A673 (cell line): ENCODE results near the gene EIF2S1. TPM values are rescaled to one million over a fixed set of nuclear protein-coding genes. Genes with fewer than 3 reads are reported as not detected.

Source experiments
- BruUV-seq: library from RNA; stranded (reverse); fragments of 400-500 nt; replicated peaks from 2 replicates; lab custom pipeline; 2021; lab: Mats Ljungman, UMichigan
- CTCF ChIA-PET: fragments of 300-600 bp; sonication (Branson Sonifier 250); formaldehyde crosslinking; loops from one replicate; lab custom pipeline; 2022; ENCODE audit warnings: antibody characterized with exemption; lab: Charles Lee
- POLR2A ChIA-PET: fragments of 300-600 bp; sonication (Branson Sonifier 250); formaldehyde crosslinking; loops from one replicate; lab custom pipeline; 2022; ENCODE audit warnings: antibody characterized with exemption; ENCODE audit not compliant: low non-redundant PET; lab: Charles Lee
- DNase-seq: peaks from one replicate; pipeline ENCODE4 v3.0.0-alpha.2; 2015; ENCODE audit warnings: low spot score
- H3K27ac ChIP-seq: fragments of 200-600 bp; sonication (generic); 2 replicates; pipeline ENCODE4 v1.5.1; 2016; ENCODE audit warnings: mixed run types, low read depth, mild to moderate bottlenecking, mixed read lengths, antibody characterized with exemption, low read length; ENCODE audit not compliant: poor library complexity, severe bottlenecking
- H3K27me3 ChIP-seq: fragments of 200-600 bp; sonication (generic); replicated peaks from 2 replicates; pipeline ENCODE4 v1.6.1; 2017; ENCODE audit warnings: mixed run types, low read depth, mild to moderate bottlenecking, mixed read lengths, antibody characterized with exemption, low read length; ENCODE audit not compliant: insufficient read depth, poor library complexity
- H3K36me3 ChIP-seq: fragments of 200-600 bp; sonication (generic); 2 replicates; pipeline ENCODE4 v1.6.1; 2016; ENCODE audit warnings: mixed run types, mild to moderate bottlenecking, mixed read lengths, antibody characterized with exemption, low read length; ENCODE audit not compliant: insufficient read depth, poor library complexity, severe bottlenecking
- H3K4me1 ChIP-seq: fragments of 200-600 bp; sonication (generic); 2 replicates; pipeline ENCODE4 v1.6.1; 2017; ENCODE audit warnings: mixed run types, mild to moderate bottlenecking, mixed read lengths, antibody characterized with exemption, low read length; ENCODE audit not compliant: insufficient read depth, poor library complexity, severe bottlenecking
- H3K4me3 ChIP-seq: fragments of 200-600 bp; sonication (generic); 2 replicates; pipeline ENCODE4 v1.5.1; 2016; ENCODE audit warnings: low read depth, mixed run types, mild to moderate bottlenecking, mixed read lengths, low read length; ENCODE audit not compliant: poor library complexity, severe bottlenecking
- H3K9me3 ChIP-seq: fragments of 200-600 bp; sonication (generic); 2 replicates; pipeline ENCODE4 v1.6.1; 2016; ENCODE audit warnings: mixed run types, low read depth, mild to moderate bottlenecking, mixed read lengths, antibody characterized with exemption, low read length; ENCODE audit not compliant: poor library complexity, severe bottlenecking
- CTCF ChIP-seq: fragments of 300-800, 200-600 bp; sonication (generic); conservative IDR thresholded peaks from 2 replicates; pipeline ENCODE4 v1.5.1; 2017; ENCODE audit warnings: low read depth, mild to moderate bottlenecking, antibody characterized with exemption, low read length, moderate library complexity, mixed read lengths
- EZH2 ChIP-seq: fragments of 200-600 bp; sonication (generic); IDR thresholded peaks from 2 replicates; pipeline ENCODE4 v1.6.1; 2017; ENCODE audit warnings: borderline replicate concordance, low read depth, mild to moderate bottlenecking, mixed read lengths, antibody characterized with exemption, low read length; ENCODE audit not compliant: poor library complexity, severe bottlenecking
- intact Hi-C: fragments of 100-400 bp; cut with micrococcal nuclease; formaldehyde crosslinking; loops from one replicate; pipeline ENCODE4 v1.10.0; 2022; ENCODE audit not compliant: unreplicated experiment
- total RNA-seq: library from RNA; stranded (reverse); gene quantifications from 2 replicates; pipeline ENCODE4 v1.2.3, GENCODE V29; 2021

The EIF2S1 gene
- total RNA-seq, 1 experiment from 2014 or later: 302 TPM

DNA sequence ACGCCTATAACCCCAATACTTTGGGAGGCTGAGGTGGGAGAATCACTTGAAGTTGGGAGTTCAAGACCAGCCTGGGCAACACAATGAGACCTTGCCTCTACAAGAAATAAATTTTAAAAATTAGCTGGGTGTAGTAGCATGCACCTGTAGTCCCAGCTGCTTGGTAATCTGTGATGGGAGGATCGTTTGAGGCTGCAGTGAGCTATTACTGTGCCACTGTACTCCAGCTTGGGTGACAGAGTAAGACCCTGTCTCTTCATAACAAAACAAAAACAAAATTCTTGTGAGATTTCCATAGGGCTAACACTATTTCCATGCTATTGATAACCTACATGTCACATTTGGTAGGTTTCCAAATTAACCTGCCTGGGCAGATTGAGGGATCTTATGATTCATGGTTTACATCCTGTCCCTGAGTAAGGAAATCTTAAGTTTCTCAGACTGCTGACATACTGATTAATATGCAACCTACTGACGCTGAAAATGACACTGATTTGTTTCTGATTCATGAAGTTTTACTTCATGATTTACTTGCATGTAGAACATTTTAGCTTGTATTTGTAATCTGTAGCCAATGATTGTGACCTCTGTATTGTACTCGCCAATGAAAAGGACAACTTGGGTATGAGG, 16.4 kb upstream of the EIF2S1 start:
- Histone ChIP-seq H3K27ac (no peak overlapping the region), H3K4me1 (no peaks in the 10 kb centered on the region), H3K27me3 (no peaks in the 10 kb centered on the region), H3K9me3 (no peaks in the 10 kb centered on the region), H3K4me3 (no peak overlapping the region), H3K36me3 (peaks cover 35% of the 10 kb centered on the region)
- BruUV-seq: no TSS peak
- CTCF ChIA-PET: no interaction called here
- DNase-seq: no peak
- POLR2A ChIA-PET: no interaction called here
- intact Hi-C loops: no loop called here
- TF ChIP-seq EZH2 (no peak), CTCF (no peak)

DNA sequence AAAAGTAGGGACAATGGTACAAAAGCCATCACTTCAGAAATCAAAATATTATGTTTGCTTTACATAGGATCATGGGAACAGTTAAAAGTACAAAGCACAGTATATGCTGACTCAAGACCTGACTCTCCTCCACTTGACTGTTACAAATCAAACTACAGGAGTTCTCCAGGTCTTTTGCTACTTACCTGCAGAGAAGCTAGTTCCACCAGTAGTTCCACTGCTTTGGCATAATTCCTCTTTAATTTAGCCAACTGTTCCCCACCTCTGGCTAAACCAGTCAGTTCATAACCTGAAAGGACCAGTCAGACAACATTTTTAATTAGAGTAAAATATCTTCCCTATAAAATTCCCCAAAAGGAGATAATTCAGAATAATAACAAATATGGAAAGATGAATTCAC, 14.5 kb upstream of the EIF2S1 start:
- no peaks in the 10 kb centered on the region for H3K9me3 ChIP-seq
- POLR2A ChIA-PET: interaction anchor here (0.6 kb wide), 1 partner anchor 102 kb away, joined by 23 read pairs; no protein-coding TSS in a partner anchor
- H3K4me1 ChIP-seq: no peaks in the 10 kb centered on the region
- TF ChIP-seq EZH2: no peak
- no peak for TF ChIP-seq CTCF
- BruUV-seq: no TSS peak
- H3K27me3 ChIP-seq: no peaks in the 10 kb centered on the region
- CTCF ChIA-PET: no interaction called here
- no peak overlapping the region for H3K27ac ChIP-seq
- DNase-seq: no peak
- no peak overlapping the region for H3K4me3 ChIP-seq
- intact Hi-C loops: no loop called here
- peaks cover 38% of the 10 kb centered on the region for H3K36me3 ChIP-seq

DNA sequence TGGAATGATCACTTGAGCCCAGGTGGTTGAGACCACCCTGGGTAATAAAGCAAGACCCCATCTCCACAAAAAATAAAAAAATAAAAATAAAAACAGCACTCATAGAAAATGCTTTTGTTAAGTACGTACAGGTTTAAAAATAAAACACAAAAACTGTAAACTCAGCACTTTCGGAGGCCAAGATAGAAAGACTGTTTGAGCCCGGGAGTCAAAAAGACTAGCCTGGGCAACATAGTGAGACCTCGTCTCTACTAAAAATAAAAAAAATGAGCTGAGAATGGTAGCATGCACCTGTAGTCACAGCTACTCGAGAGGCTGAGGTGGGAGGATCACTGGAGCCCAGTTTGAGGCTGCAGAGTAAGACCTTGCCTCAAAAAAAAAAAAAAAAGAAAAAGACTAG, 8.1 kb upstream of the EIF2S1 start:
- no peak for DNase-seq
- Histone ChIP-seq H3K4me3 (no peak overlapping the region), H3K36me3 (peaks cover 31% of the 10 kb centered on the region), H3K4me1 (peaks cover under 1% of the 10 kb centered on the region), H3K27ac (no peak overlapping the region), H3K9me3 (no peaks in the 10 kb centered on the region), H3K27me3 (no peaks in the 10 kb centered on the region)
- intact Hi-C loops: no loop called here
- ChIA-PET CTCF (interaction anchor here (0.7 kb wide), 1 partner anchor 17 kb away, joined by 5 read pairs; no protein-coding TSS in a partner anchor), POLR2A (no interaction called here)
- TF ChIP-seq EZH2 (no peak), CTCF (no peak)
- no TSS peak for BruUV-seq
